Renal cortical epithelial cell (primary cell): ENCODE data around the gene MRPS11. TPM values are rescaled to one million over a fixed set of nuclear protein-coding genes. Genes with fewer than 3 reads are reported as not detected.

ENCODE experiments used
- total RNA-seq: library from RNA; depleted of rRNA; stranded (reverse); fragments of >200 nt; gene quantifications from 2 replicates; pipeline ENCODE4 v1.2.3, GENCODE V29; 2014

MRPS11 gene
- total RNA-seq, 1 donor from 2014 or later, result 28.1 TPM

Other genes with a start within 250 kb of the MRPS11 start
- gene NTRK3, start 211.0 kb upstream of the MRPS11 start, total RNA-seq, result under 0.01 TPM in 1 of 2 replicates, not detected in the other
- 17.9 and 19.4 TPM in 2 replicates for gene MRPL46, start 320 bp upstream of the MRPS11 start, total RNA-seq
- gene DET1, start 79.0 kb downstream of the MRPS11 start, total RNA-seq, result 1.6 and 6.1 TPM in 2 replicates
- 58.3 and 85.3 TPM in 2 replicates for gene AEN, start 153.6 kb downstream of the MRPS11 start, total RNA-seq
- gene ISG20, start 171.3 kb downstream of the MRPS11 start, total RNA-seq, result 2.1 and 9.4 TPM in 2 replicates